8988T (cell line): Measurements from ENCODE around the gene ITSN1.

ENCODE experiments used
- DNase-seq: peaks from one replicate; pipeline ENCODE4 v3.0.0; 2011

ITSN1 gene

GRCh38 chr21:33817138-33817537 lies 174.8 kb downstream of the ITSN1 start:
- DNase-seq: no peak

- no peak for DNase-seq
Measured at GRCh38 chr21:33817663-33818451, 175.6 kb downstream of the ITSN1 start.

DNA sequence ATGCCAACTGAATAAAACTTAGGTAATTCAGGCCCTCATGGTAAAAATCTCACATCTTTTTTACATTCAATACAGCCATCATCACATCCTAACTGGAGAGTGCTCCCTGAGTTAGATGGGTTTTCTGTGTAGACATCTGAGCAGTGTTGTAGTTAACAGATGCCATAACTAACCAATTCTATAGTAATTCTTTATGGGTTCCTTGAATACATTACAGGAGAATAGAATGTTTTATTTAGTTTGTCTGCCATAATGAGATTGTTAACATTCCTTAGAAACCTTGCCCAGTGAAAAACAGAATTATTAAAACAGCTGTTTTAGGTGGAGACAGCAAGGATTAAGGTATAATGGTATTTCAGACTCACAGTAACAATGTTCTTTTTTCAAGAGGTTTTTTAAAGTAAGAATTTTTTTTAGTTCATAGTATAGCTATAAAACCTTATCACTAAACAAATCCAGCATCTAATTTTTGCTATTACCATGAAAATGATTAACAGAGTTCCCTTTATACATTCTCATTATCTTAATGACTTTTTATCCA lies 178.0 kb downstream of the ITSN1 start:
- no peak for DNase-seq

DNA sequence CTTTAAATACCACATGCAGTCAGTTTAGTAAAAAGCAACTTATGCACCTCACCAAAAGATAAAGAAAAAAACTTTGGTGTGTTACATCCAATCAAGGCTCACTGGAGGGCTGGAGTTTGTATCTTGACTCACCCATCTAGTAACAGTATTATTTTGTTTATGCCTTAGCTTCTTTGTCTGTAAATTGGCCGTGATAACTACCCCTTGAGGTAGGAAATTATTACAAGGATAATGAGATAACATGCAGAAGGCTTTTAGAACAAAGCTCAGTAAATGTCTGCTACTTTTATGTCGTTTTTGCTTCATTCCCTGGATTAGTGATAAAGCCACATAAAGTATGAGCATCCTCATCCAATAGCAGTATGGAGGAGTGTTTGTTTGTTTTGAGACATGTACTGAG lies 178.5 kb downstream of the ITSN1 start:
- no peak for DNase-seq

DNA sequence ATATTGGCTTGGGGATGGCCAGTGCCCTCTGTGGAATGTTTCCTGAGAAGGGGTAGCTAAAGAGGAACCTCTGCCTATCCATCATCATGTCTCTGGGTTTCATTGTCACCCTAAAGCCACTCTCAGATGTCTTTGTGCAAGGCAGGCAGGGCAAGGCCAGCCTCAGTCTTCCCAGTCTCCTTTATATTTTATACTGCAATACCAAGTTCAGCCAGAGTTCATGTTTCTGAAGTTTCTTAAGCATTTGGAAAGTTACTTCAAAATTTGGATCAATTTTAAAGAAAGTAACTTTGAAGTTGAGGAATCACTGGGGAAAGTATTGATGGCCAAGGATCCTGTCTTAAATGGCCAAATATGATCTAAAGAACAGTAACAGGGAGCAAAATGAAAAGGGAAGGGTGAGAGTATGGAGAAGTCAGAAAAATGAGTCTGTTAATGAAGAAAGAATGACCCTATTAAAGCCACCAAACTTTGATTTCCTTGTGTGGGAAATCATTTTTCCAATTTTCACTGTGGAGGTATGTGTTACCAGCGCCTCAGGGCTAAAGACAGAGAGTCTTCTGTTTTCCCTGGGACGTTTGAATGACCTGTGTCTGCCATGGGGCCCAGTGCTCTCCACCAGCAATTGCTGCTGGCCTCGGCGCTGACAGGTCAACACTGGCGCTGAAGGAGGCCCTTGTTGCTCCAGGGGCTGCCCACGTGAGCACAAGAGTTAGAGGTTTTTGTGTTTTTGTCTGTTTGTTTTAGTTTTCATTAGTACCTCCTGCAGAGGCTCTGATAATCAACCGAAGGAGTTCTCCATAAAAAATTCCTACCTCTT lies 179.4 kb downstream of the ITSN1 start:
- DNase-seq: no peak

DNA sequence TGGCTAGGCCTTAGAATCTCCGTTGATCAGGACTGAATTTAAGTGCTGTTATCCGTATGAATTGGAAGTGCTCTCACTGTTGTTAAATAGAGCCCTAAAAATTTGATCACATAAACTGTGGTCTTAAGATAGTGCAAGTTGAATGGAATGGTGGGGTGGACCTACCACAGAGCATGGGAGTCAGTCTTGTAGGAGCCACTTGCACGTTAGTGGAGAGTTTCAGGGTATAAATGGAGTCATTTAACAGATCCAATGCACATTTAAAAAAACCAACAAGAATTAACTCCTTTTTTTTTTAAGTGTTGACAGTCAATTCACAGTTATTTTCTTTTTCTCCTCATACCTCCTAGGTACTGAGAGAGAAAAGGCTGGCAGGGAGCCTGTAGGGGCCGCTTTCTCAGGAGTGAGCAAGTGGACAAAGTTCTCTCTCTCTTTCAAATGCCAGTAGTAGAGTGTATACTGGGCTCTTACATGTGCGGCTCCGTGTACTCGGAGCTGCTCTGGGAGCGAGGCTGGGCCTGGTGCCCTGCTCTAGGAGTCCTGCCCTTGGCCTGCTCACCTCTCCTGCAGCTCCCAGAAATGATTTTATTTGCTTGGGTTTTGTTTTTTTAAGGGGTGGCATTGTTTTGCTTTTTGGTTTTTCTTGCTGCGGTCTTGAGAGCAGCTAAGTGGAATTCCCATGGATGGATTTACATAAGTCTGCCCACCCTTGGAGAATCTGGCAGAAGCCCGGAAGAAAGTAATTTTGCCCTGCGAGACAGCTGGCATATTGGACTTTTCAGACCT lies 182.0 kb downstream of the ITSN1 start:
- DNase-seq: no peak

GRCh38 chr21:33825419-33825818 lies 183.1 kb downstream of the ITSN1 start:
- DNase-seq: no peak

GRCh38 chr21:33825915-33826314 lies 183.6 kb downstream of the ITSN1 start:
- no peak for DNase-seq

DNA sequence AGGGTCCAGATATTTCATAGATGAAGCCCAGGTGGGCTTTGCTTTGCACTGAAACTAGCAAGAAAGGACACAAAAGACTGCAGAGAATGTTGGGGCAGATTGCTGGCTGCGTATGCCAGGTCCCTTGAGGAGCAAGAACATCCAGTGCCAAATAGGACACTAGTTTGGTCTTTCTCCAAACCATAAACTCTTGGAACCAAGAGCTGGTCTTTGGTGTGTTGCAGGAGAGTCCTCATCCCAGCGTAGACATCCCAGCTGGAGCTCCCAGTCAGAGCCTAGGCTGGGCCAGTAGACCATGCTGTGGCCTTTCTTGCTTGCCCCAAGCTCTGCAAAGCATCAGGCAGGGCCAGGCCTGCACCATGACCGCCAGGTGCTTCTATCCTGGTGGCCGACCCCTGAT lies 185.8 kb downstream of the ITSN1 start:
- no peak for DNase-seq

DNA sequence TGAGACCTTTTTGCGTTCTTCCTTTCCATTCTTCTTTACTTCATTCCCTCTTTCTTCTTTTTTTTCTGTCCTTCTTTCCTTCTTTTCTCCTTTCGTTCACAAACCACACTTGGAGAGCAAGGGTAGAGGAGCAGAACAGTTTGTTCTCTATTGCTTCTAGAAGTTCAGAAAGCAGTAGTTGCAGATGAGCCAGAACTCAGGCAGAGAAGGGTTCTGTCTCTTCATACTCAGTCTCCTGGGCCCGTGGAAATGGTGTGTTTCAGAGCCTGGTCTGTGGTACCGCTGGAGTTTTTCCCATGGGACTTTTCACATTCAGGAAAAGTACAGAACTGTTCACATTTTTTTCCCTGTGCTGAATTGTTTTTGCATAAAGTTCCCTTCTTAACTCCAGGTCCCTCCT lies 186.3 kb downstream of the ITSN1 start:
- no peak for DNase-seq

DNA sequence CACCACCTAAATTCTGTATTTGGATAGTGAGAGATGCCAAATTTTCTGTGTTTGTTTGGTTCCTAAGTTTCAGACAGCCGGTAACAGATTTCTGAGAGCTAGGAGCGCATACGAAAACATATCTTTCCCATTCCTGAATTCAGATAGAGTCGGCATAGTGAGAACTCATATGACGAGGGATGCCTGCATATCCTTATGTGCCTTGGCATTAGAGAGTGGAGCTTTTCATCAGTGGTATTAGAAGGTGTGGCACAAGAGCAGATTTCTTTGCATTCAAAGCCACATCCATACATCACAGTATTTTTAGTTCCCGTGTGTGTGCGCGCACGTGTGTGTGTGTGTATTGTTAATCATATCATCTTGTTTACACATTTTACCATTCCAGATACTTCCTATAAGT lies 187.5 kb downstream of the ITSN1 start:
- no peak for DNase-seq

GRCh38 chr21:33831962-33832659 lies 189.8 kb downstream of the ITSN1 start:
- DNase-seq: no peak

- DNase-seq: no peak
Measured at GRCh38 chr21:33834801-33835500, 192.7 kb downstream of the ITSN1 start.

- DNase-seq: no peak
Measured at GRCh38 chr21:33835920-33836319, 193.6 kb downstream of the ITSN1 start.

DNA sequence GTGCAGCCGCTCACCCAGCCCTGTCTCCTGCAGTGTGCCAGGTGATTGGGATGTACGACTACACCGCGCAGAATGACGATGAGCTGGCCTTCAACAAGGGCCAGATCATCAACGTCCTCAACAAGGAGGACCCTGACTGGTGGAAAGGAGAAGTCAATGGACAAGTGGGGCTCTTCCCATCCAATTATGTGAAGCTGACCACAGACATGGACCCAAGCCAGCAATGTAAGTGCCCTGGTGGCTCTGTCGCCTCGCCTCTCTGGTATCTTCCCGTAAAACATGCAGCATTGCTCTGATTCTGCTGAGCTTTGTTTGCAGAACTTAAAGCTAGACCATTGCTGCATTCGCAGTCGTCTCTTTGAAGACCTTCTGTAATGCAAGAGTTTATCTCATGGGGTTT lies 194.1 kb downstream of the ITSN1 start:
- no peak for DNase-seq

DNA sequence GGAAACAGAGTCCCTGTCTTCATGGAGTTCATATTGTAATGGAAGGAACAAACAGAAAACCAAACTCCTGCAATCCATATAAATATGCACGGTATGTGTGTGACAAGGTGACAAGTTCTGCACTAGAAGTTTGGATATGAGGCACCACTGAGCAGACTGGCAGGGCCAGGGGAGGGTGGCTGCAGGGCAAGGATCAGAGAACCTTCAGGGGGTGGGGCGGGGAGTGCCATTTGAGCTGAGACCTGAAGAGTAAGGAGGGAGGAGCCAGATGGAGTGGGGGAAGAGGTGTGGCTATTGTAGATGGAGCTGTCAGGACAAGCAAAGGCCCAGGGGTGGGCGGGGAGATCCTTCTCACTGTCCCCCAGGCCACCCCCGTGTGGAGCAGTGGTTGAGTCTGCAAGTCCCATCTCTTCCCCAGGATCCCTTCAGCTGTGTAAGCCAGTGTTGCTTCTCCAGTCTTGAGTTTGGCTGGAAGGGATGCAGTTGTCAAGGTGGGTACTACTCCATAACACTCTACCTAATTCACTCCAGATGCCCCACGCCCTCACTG lies 196.9 kb downstream of the ITSN1 start:
- no peak for DNase-seq

- DNase-seq: no peak
Measured at GRCh38 chr21:33839806-33840205, 197.5 kb downstream of the ITSN1 start.

DNA sequence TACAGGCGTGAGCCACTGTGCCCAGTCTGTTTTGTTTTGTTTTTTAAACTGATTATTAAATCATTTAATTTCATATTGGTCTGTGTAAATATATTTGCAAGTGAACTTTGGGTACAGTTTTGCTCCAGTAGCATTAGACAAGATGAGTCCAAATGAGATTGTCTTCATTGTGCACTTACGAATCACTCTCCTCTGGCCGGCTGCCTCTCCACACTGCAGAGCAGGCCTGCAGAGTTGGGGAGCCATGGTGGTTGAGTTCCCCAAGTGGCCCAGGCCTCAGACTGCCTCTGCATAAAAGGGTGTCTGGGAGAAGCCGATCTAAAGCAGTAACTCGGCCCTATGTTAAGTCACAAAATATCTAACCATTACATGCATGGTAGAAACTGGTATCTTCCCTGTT lies 198.5 kb downstream of the ITSN1 start:
- DNase-seq: no peak

- DNase-seq: no peak
Measured at GRCh38 chr21:33841561-33841960, 199.3 kb downstream of the ITSN1 start.

GRCh38 chr21:33843216-33843615 lies 200.9 kb downstream of the ITSN1 start:
- no peak for DNase-seq

GRCh38 chr21:33844104-33844889 lies 202.0 kb downstream of the ITSN1 start:
- no peak for DNase-seq
